Omental fat pad (tissue), 4 donors: ENCODE results near the gene TRAPPC3L. TPM values are rescaled to one million over a fixed set of nuclear protein-coding genes. Genes with fewer than 3 reads are reported as not detected.

Experiments used
- ATAC-seq: fragments of 150-250 bp; one replicate; pipeline ENCODE4 v1.9.1; 2016; ENCODE audit warnings: mild to moderate bottlenecking, moderate library complexity; ENCODE audit not compliant: low FRiP score
- DNase-seq: peaks from one replicate; pipeline ENCODE4 v3.0.0-alpha.2; 2019; ENCODE audit warnings: low spot score
- CTCF ChIP-seq, 3 donors: fragments of 450-650 bp; IDR thresholded peaks; one replicate each; pipeline ENCODE4 v1.5.1; 2016 to 2017; ENCODE audit warnings: antibody characterized with exemption in 3 of 3, mild to moderate bottlenecking in 3 of 3, moderate library complexity in 2 of 3
- total RNA-seq, 4 donors: library from RNA; depleted of rRNA; stranded (reverse); fragments of >200 nt; gene quantifications; one replicate each; pipeline ENCODE4 v1.1.0, GENCODE V29; 2016

Gene TRAPPC3L
- total RNA-seq, 4 donors from 2014 or later: 0.63 TPM; not detected in 3

GRCh38 chr6:116568111-116568510, 22.6 kb upstream of the TRAPPC3L start:
- TF ChIP-seq CTCF (IDR thresholded peaks at IDR 0.05): no peak
- ATAC-seq (no peak), DNase-seq (no peak)

- DNase-seq (no peak), ATAC-seq (peak; percentile 19)
- no peak for TF ChIP-seq CTCF (IDR thresholded peaks at IDR 0.05)
These were observed 19.7 kb upstream of the TRAPPC3L start for GRCh38 chr6:116564921-116565872.

GRCh38 chr6:116564311-116564710, 18.8 kb upstream of the TRAPPC3L start:
- TF ChIP-seq CTCF (IDR thresholded peaks at IDR 0.05): no peak
- DNase-seq: no peak
- no peak for ATAC-seq

- no peak for TF ChIP-seq CTCF (IDR thresholded peaks at IDR 0.05)
- ATAC-seq: no peak
These were observed 18.3 kb upstream of the TRAPPC3L start for GRCh38 chr6:116563830-116564229.

GRCh38 chr6:116562614-116563013, 17.1 kb upstream of the TRAPPC3L start:
- TF ChIP-seq CTCF (IDR thresholded peaks at IDR 0.05): no peak
- no peak for ATAC-seq
- DNase-seq: no peak

More at GRCh38 chr6:116563830-116564229, 18.3 kb upstream of the TRAPPC3L start:
- DNase-seq: no peak

GRCh38 chr6:116562019-116562403, 16.5 kb upstream of the TRAPPC3L start:
- DNase-seq (no peak), ATAC-seq (no peak)
- no peak for TF ChIP-seq CTCF (IDR thresholded peaks at IDR 0.05)
